ENCODE measurements around the gene ULBP1. TPM values are rescaled to one million over a fixed set of nuclear protein-coding genes. Genes with fewer than 3 reads are reported as not detected.
A peak's percentile ranks its signal among the peaks of the same experiment; 100 is the strongest.
"Not testable (repeated sequence)": the region's sequence is repeated elsewhere in the genome, so short reads cannot be mapped to it uniquely, and the experiment has no call there.

Gene ULBP1
- total RNA-seq, 4 donors from 2014 or later, result not detected

- no peaks in the 10 kb centered on the region for H3K36me3 ChIP-seq
- H3K4me3 ChIP-seq, result peak overlapping the region in 1 of 2 donors; percentile 10
- intact Hi-C loops (cut with DNase I; ENCODE audit: low total_unique reads), result no loop called here
- peaks cover 12 to 82% of the 10 kb centered on the region in 2 donors for H3K27me3 ChIP-seq
- H3K9me3 ChIP-seq, result peaks cover 0 to 14% of the 10 kb centered on the region in 2 donors
- no peak overlapping the region for H3K27ac ChIP-seq
- H3K4me1 ChIP-seq, result no peaks in the 10 kb centered on the region
- TF ChIP-seq CTCF (IDR thresholded peaks at IDR 0.05) (no peak), POLR2A (IDR thresholded peaks at IDR 0.05) (no peak)
- no peak for DNase-seq
Measured at GRCh38 chr6:149990661-149991471, 27.1 kb downstream of the ULBP1 start.

- H3K4me1 ChIP-seq; DNase-seq; H3K36me3 ChIP-seq; H3K4me3 ChIP-seq; intact Hi-C loops (cut with DNase I; ENCODE audit: low total_unique reads); H3K27ac ChIP-seq: not testable (repeated sequence)
- peaks cover 0 to 14% of the 10 kb centered on the region in 2 donors for H3K9me3 ChIP-seq
- H3K27me3 ChIP-seq, result peaks cover 12 to 81% of the 10 kb centered on the region in 2 donors
Measured at GRCh38 chr6:149991472-149991795, 27.7 kb downstream of the ULBP1 start.

- no peaks in the 10 kb centered on the region for H3K36me3 ChIP-seq
- H3K27ac ChIP-seq, result no peak overlapping the region
- peaks cover 12 to 79% of the 10 kb centered on the region in 2 donors for H3K27me3 ChIP-seq
- H3K4me1 ChIP-seq, result no peaks in the 10 kb centered on the region
- intact Hi-C loops (cut with DNase I; ENCODE audit: low total_unique reads), result no loop called here
- H3K9me3 ChIP-seq, result peaks cover 0 to 14% of the 10 kb centered on the region in 2 donors
- TF ChIP-seq CTCF (IDR thresholded peaks at IDR 0.05) (no peak), POLR2A (IDR thresholded peaks at IDR 0.05) (no peak)
- H3K4me3 ChIP-seq, result no peak overlapping the region
- DNase-seq, result no peak
Measured at GRCh38 chr6:149991838-149992237, 28.1 kb downstream of the ULBP1 start.

GRCh38 chr6:149995235-149995750 is 31.6 kb downstream of the ULBP1 start:
- Histone ChIP-seq H3K36me3 (no peaks in the 10 kb centered on the region), H3K4me1 (no peaks in the 10 kb centered on the region), H3K9me3 (no peaks in the 10 kb centered on the region), H3K27ac (no peak overlapping the region), H3K4me3 (no peak overlapping the region), H3K27me3 (peaks cover 0 to 48% of the 10 kb centered on the region in 2 donors)
- TF ChIP-seq CTCF (IDR thresholded peaks at IDR 0.05) (no peak), POLR2A (IDR thresholded peaks at IDR 0.05) (no peak)
- no peak for DNase-seq
- intact Hi-C loops (cut with DNase I; ENCODE audit: low total_unique reads), result no loop called here

- Histone ChIP-seq H3K27me3 (peaks cover 0 to 41% of the 10 kb centered on the region in 2 donors), H3K4me1 (no peaks in the 10 kb centered on the region), H3K36me3 (no peaks in the 10 kb centered on the region), H3K4me3 (no peak overlapping the region), H3K9me3 (no peaks in the 10 kb centered on the region), H3K27ac (no peak overlapping the region)
- no peak for DNase-seq
- TF ChIP-seq CTCF (IDR thresholded peaks at IDR 0.05) (no peak), POLR2A (IDR thresholded peaks at IDR 0.05) (no peak)
- intact Hi-C loops (cut with DNase I; ENCODE audit: low total_unique reads), result no loop called here
Measured at GRCh38 chr6:149995971-149996370, 32.2 kb downstream of the ULBP1 start.
